IMR-90 (cell line): ENCODE data around the gene LPCAT2. TPM values are rescaled to one million over a fixed set of nuclear protein-coding genes. Genes with fewer than 3 reads are reported as not detected.

Experiments used
- ATAC-seq: fragments of 200-7000 bp; cut with Tn5 transposase; 2 replicates; pipeline ENCODE4 v1.9.1; 2020; ENCODE audit warnings: low read depth, mild to moderate bottlenecking, moderate library complexity
- BruUV-seq: library from RNA; stranded (reverse); fragments of 400-500 nt; replicated peaks from 2 replicates; lab custom pipeline; 2021; lab: Mats Ljungman, UMichigan
- CTCF ChIA-PET: fragments of 300-600 bp; formaldehyde crosslinking; extraction: SDS; loops from one replicate; lab custom pipeline; 2021; ENCODE audit warnings: antibody characterized with exemption; lab: Yijun Ruan, JAX
- POLR2A ChIA-PET: fragments of 300-600 bp; sonication (Branson Sonifier 250); formaldehyde crosslinking; loops from one replicate; lab custom pipeline; 2022; ENCODE audit warnings: antibody characterized with exemption; ENCODE audit not compliant: unreplicated experiment; lab: Charles Lee
- DNase-seq: peaks from one replicate; pipeline ENCODE4 v3.0.0; 2013
- H2AFZ ChIP-seq: replicated peaks from 2 replicates; pipeline ENCODE3; 2013; ENCODE audit warnings: low read length, mild to moderate bottlenecking; ENCODE audit not compliant: poor library complexity
- H2AK5ac ChIP-seq: 2 replicates; pipeline ENCODE4 v1.6.1; 2013; ENCODE audit warnings: low read depth, low read length, inconsistent platforms
- H2AK9ac ChIP-seq: replicated peaks from 2 replicates; pipeline ENCODE3; 2013; ENCODE audit warnings: mild to moderate bottlenecking, low read depth, low read length, moderate library complexity; ENCODE audit not compliant: poor library complexity
- H2BK120ac ChIP-seq: 2 replicates; pipeline ENCODE4 v1.6.1; 2013; ENCODE audit warnings: low read depth, low read length, inconsistent platforms
- H2BK15ac ChIP-seq: 3 replicates; pipeline ENCODE4 v1.6.1; 2013; ENCODE audit warnings: low read depth, low read length, inconsistent platforms
- H2BK20ac ChIP-seq: 2 replicates; pipeline ENCODE4 v1.6.1; 2013; ENCODE audit warnings: low read depth, mild to moderate bottlenecking, inconsistent platforms, low read length, moderate library complexity
- H2BK5ac ChIP-seq: 2 replicates; pipeline ENCODE4 v1.6.1; 2013; ENCODE audit warnings: mild to moderate bottlenecking, low read depth, low read length, inconsistent platforms; ENCODE audit not compliant: poor library complexity, severe bottlenecking
- H3K14ac ChIP-seq: replicated peaks from 2 replicates; pipeline ENCODE4 v1.6.1; 2013; ENCODE audit warnings: low read depth, low read length, inconsistent platforms
- H3K18ac ChIP-seq: 2 replicates; pipeline ENCODE4 v1.6.1; 2013; ENCODE audit warnings: low read depth, low read length, control low read depth
- H3K23ac ChIP-seq: 2 replicates; pipeline ENCODE4 v1.6.1; 2013; ENCODE audit warnings: low read depth, low read length, inconsistent platforms
- H3K27ac ChIP-seq: 2 replicates; pipeline ENCODE4 v1.5.1; 2013; ENCODE audit warnings: mild to moderate bottlenecking, control low read depth, low read length; ENCODE audit not compliant: insufficient read depth
- H3K27me3 ChIP-seq: 2 replicates; pipeline ENCODE4 v1.6.1; 2013; ENCODE audit warnings: low read length; ENCODE audit not compliant: control insufficient read depth, insufficient read depth
- H3K36me3 ChIP-seq: 2 replicates; pipeline ENCODE4 v1.6.1; 2013; ENCODE audit warnings: low read length, mixed read lengths; ENCODE audit not compliant: control insufficient read depth, insufficient read depth
- H3K4ac ChIP-seq: 2 replicates; pipeline ENCODE4 v1.6.1; 2013; ENCODE audit warnings: low read depth, low read length, inconsistent platforms
- H3K4me1 ChIP-seq: 2 replicates; pipeline ENCODE4 v1.6.1; 2013; ENCODE audit warnings: low read length, mixed read lengths; ENCODE audit not compliant: control insufficient read depth, insufficient read depth
- H3K4me2 ChIP-seq: 2 replicates; pipeline ENCODE4 v1.6.1; 2013; ENCODE audit warnings: low read depth, mild to moderate bottlenecking, control low read depth, low read length, moderate library complexity
- H3K4me3 ChIP-seq: 2 replicates; pipeline ENCODE4 v1.5.1; 2013; ENCODE audit warnings: low read depth, mild to moderate bottlenecking, control low read depth, low read length, moderate library complexity; ENCODE audit not compliant: insufficient read depth
- H3K56ac ChIP-seq: 2 replicates; pipeline ENCODE4 v1.6.1; 2013; ENCODE audit warnings: low read length, inconsistent platforms; ENCODE audit not compliant: insufficient read depth; ENCODE audit errors: extremely low read depth
- H3K79me1 ChIP-seq, 2 experiments: 2 replicates each; pipeline ENCODE4 v1.6.1; 2013; ENCODE audit warnings: low read length in 2 of 2, inconsistent platforms in 1 of 2, low read depth in 1 of 2
- H3K9ac ChIP-seq: 2 replicates; pipeline ENCODE4 v1.6.1; 2013; ENCODE audit warnings: low read depth, low read length, control low read depth
- H3K9me1 ChIP-seq: 2 replicates; pipeline ENCODE4 v1.6.1; 2013; ENCODE audit warnings: low read length, inconsistent platforms; ENCODE audit not compliant: insufficient read depth
- H3K9me3 ChIP-seq: 2 replicates; pipeline ENCODE4 v1.6.1; 2013; ENCODE audit warnings: low read length; ENCODE audit not compliant: control insufficient read depth, insufficient read depth
- H4K20me1 ChIP-seq: 2 replicates; pipeline ENCODE4 v1.6.1; 2013; ENCODE audit warnings: low read length, inconsistent platforms; ENCODE audit not compliant: insufficient read depth
- H4K5ac ChIP-seq: 2 replicates; pipeline ENCODE4 v1.6.1; 2013; ENCODE audit warnings: mild to moderate bottlenecking, low read depth, low read length, control low read depth
- H4K8ac ChIP-seq, 2 experiments: 2 replicates each; pipeline ENCODE4 v1.6.1; 2013; ENCODE audit warnings: low read depth in 2 of 2, low read length in 2 of 2, control low read depth in 1 of 2, inconsistent platforms in 1 of 2
- H4K91ac ChIP-seq: 2 replicates; pipeline ENCODE4 v1.6.1; 2013; ENCODE audit warnings: low read depth, low read length, inconsistent platforms; ENCODE audit not compliant: insufficient read depth
- CTCF ChIP-seq: conservative IDR thresholded peaks from 2 replicates; pipeline ENCODE4 v1.5.1; 2012; ENCODE audit warnings: mild to moderate bottlenecking, low read depth, low read length, improper control_type of control experiment
- NFE2L2 ChIP-seq: fragments of 150-350 bp; IDR thresholded peaks from 2 replicates; pipeline ENCODE4 v1.6.1; 2016; ENCODE audit warnings: low read depth, mild to moderate bottlenecking, low read length
- RFX5 ChIP-seq: IDR thresholded peaks from 2 replicates; pipeline ENCODE4 v1.8.0; 2012; ENCODE audit warnings: low read depth, mild to moderate bottlenecking, low read length, moderate library complexity
- dilution Hi-C: fragments of 300-500 bp; cut with HindIII; formaldehyde crosslinking; loops from one replicate; pipeline ENCODE4 v1.14.3; 2018; ENCODE audit warnings: low sequenced_read_pairs; ENCODE audit not compliant: unreplicated experiment
- in situ Hi-C: fragments of 300-500 bp; cut with MboI; formaldehyde crosslinking; loops from 3 replicates; pipeline ENCODE4 v1.14.3; 2019; ENCODE audit warnings: low sequenced_read_pairs, inconsistent platforms, mixed read lengths
- intact Hi-C: fragments of 100-400 bp; cut with micrococcal nuclease; formaldehyde crosslinking; loops from 2 replicates; pipeline ENCODE4 v1.10.0; 2022
- polyA plus RNA-seq, 3 experiments: library from polyadenylated mRNA; depleted of rRNA; stranded (reverse); fragments of >200 nt; gene quantifications; 2 replicates each; pipeline ENCODE4 v1.2.3, GENCODE V29; 2012; ENCODE audit warnings: low replicate concordance in 1 of 3
- total RNA-seq: library from RNA; depleted of rRNA; stranded (reverse); fragments of >200 nt; gene quantifications from 2 replicates; pipeline ENCODE4 v1.2.3, GENCODE V29; 2012

The LPCAT2 gene
- total and polyA plus RNA-seq, 2 of the 4 experiments (the other 2 are of a cell fraction), result 8.6 to 8.7 TPM

DNA sequence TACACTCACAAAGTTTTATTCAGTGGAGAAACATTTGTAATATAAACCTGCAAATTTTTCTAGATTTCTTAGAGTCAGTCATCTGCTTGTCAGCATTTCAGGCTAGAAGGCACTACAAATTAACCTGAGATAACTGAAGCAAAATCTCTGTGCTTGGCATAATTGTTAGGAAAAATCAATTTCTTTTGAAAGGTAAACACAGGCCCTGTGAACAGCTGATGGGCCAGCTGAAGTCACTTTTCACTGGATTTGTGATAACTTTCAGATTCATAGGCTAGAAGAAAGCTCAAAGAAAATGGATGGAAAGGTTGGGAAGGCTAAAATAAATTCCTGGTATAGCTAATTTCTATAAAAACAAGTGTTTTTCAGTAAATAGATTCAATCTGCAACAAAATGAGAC lies 112.9 kb downstream of the LPCAT2 start:
- Histone ChIP-seq H2AK9ac (no peak overlapping the region), H3K4me3 (no peak overlapping the region), H3K14ac (no peak overlapping the region), H4K20me1 (no peaks in the 10 kb centered on the region), H3K4me2 (no peak overlapping the region), H3K79me1 (no peaks in the 10 kb centered on the region), H3K56ac (no peak overlapping the region), H2BK15ac (no peak overlapping the region), H4K8ac (no peak overlapping the region), H2AFZ (no peak overlapping the region), H3K18ac (no peak overlapping the region), H4K91ac (no peak overlapping the region), H3K23ac (no peak overlapping the region), H4K5ac (no peak overlapping the region), H2BK120ac (no peak overlapping the region), H3K27me3 (peaks cover 6% of the 10 kb centered on the region), H3K9me3 (no peaks in the 10 kb centered on the region), H3K4me1 (no peaks in the 10 kb centered on the region), H3K4ac (no peak overlapping the region), H2BK20ac (no peak overlapping the region), H2BK5ac (no peak overlapping the region), H3K36me3 (no peaks in the 10 kb centered on the region), H3K9me1 (no peaks in the 10 kb centered on the region), H3K9ac (no peak overlapping the region), H2AK5ac (no peak overlapping the region), H3K27ac (no peak overlapping the region)
- TF ChIP-seq RFX5, result no peak
- TF ChIP-seq NFE2L2, result no peak
- TF ChIP-seq CTCF, result no peak
- intact Hi-C loops, result no loop called here
- in situ Hi-C loops, result no loop called here
- POLR2A ChIA-PET, result interaction anchor here (0.5 kb wide), 1 partner anchor 772 kb away, joined by 3 read pairs; no protein-coding TSS in a partner anchor
- dilution Hi-C loops, result no loop called here
- CTCF ChIA-PET, result no interaction called here
- DNase-seq, result no peak
- no peak for ATAC-seq
- BruUV-seq, result no TSS peak
